ENCODE results near the gene SDC3.
"Not testable (repeated sequence)": the region's sequence is repeated elsewhere in the genome, so short reads cannot be mapped to it uniquely, and the experiment has no call there.

SDC3 gene, protein sequence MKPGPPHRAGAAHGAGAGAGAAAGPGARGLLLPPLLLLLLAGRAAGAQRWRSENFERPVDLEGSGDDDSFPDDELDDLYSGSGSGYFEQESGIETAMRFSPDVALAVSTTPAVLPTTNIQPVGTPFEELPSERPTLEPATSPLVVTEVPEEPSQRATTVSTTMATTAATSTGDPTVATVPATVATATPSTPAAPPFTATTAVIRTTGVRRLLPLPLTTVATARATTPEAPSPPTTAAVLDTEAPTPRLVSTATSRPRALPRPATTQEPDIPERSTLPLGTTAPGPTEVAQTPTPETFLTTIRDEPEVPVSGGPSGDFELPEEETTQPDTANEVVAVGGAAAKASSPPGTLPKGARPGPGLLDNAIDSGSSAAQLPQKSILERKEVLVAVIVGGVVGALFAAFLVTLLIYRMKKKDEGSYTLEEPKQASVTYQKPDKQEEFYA

DNA sequence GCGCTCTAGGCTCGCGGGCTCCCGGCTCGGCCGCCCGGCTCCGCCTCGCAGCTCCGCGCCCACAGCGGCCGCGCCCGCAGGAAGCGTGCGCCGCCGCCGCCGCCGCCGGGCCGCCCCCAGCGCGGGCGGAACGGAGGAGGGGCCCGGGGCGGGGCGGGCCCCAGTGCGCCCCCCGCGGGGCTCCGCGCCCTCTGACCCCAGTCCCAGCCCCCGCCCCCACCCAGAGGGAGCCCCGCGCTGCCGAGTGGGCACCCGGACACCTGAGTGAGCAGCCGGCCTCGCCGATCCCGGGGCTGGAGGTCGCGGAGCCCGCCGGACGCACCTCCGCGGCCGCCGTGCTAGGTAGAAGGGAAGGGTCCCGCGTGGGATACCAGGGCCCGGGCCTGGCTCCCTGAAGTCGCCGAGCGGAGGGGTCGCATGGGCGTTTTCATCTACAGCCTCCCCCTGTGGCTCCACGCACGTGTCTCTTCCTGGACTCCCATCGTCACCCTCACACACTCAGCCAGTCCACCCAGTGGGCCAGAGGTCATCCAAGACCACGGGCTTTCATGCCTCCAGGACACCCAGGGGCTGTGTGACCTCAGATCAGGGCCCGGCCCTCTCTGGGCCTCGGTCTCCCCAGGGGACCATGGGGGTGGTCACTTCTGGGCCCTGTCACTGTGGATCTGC, at the start of gene SDC3:
Gene SDC3 (minus strand): TSS at position 63 of the 669 bp plus-strand sequence. CDS start 172 bp downstream, outside the sequence.
- no peak for DNase-seq

DNA sequence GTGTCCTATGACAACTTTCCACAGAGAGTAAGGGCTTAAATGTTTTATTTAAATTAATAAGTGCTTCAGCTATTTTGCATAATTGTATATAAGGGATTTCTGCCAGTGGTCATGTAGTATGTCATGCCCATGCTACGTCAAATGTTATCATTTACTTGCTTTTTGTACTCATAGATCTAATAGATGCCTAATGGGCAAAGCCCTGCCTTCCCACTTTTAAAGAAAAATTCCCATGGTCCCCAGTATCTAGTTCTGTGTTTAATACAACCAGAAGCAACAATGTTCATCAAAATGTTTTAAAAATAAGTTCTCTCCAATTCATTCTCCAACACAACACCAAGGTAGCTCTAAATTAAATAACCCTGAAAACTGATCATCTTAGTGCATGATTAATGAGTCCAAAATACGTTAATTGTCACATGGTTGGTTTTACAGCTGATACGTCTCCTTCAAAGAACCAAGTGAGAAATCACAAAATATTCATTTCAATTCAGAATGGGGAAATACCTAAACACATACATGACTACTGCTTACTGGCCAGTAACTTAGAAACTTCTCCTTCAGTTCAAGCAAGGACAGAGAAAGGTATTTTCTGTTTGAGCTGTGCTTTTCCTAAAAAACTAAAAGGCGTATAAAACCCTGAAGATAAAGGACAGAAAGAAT, 49.1 kb upstream of the SDC3 start:
- no peak for DNase-seq

DNA sequence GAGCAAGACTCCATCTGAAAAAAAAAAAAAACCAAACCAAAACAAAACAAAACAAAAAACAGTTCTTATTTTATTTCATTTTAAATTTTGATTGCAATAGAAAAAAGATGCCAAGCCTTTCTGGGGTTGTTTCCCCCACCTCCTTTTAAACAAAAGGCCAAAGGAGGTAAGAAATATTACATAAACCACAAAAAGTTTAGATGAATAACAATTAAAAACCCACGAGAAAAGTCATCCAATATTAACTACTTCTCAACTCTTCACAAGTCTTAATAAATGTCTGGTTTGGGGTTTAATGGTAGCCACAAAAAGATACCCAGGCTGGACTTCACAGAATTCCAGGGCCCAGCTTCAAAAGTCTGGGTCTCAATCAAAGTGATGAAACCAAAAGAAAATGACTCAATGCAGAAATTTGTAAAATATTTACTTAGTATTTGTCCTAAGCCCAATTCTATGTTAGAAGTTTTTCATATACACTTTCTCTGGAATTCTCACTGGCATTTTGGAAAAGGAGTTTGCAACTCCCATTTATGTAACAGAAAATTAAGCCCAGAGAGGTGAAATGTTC, 47.0 kb upstream of the SDC3 start:
- DNase-seq = no peak

DNA sequence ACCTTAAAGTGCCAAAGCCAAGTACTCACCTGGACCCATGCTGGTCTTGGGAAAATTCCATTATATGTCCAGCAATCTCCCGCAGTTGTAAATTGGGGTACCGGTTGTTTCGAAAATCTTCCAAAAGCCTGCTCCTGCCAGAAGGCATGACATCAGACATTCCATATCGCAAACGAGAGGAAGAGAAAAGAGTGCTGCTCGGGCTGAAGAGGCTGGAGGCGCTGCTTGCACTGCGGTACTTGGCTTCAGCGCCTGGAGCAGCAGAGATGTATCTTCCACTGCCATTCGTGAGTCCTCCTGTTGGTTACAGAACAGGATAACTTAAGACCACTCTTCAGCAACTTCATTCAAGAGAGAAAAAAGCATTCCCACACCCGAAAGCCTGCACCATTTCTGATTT, 45.1 kb upstream of the SDC3 start:
- DNase-seq = no peak

DNA sequence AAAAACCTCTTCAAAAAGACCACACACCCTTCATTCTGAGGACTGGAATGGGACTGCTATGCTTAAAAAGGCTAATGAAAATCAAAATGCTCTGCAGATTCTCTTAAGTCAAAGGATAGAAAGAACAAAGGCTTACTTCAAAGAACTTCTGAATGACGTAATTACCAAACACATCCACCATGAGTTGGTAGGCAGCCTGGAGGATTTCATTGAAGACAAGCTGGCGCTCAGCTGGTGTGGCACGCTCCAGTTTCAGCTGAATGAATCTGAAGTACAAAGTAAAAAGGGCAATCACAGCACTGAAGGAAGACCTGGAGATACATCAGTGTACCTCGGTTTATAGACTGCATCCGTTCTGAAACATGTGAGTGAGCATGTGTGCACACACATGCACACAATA, 43.5 kb upstream of the SDC3 start:
- DNase-seq = no peak

DNA sequence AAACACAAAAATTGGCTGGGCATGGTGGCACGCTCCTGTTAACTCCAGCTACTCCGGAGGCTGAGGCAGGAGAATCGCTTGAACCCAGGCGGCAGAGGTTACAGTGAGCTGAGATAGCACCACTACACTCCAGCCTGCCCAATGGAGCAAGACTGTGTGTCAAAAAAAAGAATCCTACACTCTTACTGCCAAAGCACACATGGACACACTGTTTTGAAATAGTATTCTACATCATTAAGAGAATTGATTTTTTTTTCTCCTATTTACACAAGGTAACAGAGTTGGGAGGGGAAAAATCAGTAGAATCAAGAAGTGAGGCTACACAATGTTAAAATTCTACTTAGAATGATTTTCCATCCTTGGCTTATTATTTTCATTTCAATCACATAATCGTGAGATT, 42.1 kb upstream of the SDC3 start:
- DNase-seq = no peak

DNA sequence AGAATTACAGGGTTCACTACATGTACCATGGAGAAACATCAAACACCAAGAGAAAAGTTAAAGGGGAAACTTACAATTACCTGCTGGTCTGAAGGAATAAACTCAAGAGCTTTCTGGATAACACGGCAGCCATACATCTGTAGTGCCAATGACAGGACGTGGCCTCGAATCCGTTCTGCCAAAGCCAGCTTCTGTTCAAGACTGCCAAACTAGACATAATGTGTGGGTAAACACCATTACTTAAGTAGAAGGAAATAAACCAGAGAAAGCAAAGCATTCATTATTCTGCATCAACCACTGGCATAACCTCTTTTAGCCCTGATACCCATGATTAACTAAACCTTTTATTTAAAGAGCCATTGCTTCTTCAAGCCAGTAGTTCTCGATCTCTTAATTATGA, 41.5 kb upstream of the SDC3 start:
- no peak for DNase-seq

DNA sequence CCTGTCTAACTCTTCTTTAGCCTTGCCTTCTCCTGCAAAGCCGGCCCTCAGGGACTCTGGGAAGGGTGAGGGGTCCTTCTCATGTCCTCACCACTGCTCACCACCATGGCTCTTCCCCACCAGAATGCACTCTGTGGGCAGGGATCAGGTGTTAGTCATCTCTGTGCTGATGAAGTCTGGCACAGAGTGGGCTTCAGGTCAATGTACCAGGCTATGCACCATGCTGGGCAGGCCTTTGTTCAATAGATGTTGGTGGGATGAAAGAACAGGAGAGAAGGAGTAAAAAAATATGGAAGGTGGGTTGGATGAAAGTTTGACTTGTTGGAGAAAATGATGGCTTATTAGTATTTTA, 40.9 kb upstream of the SDC3 start:
- DNase-seq = not testable (repeated sequence)

DNA sequence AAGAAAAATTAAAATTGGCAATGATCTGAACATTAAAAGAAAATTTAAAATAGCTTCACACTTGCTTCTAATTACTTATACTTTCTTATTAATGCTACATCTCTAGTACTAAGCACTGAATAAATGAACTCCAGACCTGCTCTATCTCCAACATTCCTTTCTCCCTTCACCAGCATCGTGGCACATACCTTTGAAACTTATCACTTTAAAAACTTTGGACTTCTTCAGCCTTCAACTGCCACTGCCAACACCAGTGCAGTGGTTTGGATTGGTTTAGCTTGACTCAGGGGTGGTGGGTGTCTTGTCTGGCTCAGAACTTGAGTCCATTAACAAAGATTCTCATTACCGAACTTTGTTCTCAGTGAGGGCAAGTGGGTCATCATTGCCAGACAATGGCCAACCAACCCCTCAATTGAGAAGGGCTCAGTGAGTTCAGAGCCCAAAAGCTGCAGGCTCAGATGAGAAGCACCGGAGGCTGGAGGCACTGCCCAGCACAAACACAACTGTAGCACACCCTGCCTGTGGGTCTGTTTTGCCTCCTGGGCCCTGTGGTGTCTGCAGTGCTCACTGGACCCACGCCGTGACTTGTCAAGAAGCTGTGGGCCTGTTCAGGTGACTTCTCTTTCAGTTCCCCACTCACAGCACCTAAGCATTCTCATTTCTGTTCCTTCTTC, 40.4 kb upstream of the SDC3 start:
- not testable (repeated sequence) for DNase-seq

DNA sequence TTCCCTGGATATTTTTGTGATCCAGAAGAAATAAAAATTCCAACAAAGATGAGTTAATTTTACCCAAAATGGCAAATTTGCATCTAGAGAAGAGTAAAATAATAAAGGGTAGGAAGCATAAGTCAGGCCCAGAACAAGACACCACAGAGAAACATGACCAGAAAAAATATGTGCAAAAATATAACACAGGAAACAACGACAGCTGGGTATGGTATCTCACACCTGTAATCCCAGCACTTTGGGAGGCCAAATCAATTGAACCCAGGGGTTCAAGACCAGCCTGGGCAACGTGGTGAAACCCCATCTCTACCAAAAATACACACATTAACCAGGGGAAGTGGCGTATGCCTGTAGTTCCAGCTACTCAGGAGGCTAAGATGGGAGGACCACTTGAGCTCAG, 39.7 kb upstream of the SDC3 start:
- no peak for DNase-seq

DNA sequence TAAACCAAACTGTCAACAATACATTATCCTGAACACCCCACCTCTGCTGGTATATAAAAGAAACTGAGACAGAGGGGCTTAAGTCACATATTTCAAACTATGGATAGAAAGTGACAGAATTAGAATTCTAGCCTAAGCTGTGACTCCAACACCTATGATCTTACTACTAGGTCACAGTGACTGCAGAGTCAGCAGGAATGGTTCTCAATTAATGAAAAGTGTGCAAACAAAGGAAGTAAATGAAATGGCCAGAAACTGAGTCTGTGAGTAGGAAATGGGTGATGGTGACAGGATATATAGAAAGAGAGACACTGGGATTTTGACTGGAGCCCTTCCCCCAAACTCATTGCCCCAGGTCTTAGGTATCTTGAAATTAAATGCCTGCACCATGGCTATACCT, 38.7 kb upstream of the SDC3 start:
- no peak for DNase-seq

DNA sequence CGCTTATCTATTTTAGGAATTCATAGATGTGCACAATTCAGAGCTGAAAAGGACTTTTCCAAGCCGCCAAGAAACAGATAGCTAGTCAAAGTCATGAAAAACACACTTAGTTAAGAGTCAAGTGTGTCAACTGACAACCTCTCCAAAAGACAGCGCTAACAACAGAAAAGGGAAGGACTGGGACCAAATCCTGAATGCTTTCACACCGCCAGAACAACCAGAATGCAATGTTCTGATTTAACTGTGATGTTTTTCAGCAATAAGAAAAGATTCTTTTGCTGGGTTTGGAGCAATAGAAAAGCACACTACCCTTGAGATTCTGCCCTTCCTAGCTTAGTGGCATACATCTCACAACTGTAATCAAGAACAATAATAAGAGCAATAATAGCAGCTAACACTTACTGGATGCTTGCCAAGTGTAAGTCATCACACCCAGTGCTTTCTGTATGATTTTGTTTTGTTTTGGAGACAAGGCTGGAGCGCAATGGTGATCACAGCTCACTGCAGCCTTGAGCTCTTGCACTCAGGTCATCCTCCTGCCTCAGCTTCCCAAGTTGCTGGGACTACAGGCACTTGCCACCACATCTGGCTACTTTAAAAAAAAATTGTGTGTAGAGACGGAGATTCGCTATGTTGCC, 33.9 kb upstream of the SDC3 start:
- DNase-seq = no peak

DNA sequence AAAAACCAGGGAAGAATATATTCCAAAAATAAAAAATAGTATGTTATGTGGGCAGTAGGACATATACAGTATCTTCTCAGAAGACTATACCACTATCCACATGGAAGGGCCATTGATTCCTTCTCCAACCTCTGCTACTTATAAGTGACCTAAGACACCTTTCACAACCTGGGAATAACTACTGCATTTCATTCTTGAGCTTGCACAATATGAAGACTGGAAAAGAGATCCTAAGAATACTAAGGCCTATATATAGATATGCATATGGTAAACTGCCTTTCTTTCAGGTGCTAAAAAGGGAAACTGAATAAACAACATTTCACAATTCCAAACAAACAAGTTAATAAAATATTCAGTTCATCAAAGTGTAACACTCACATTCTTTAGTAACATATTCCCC, 32.0 kb upstream of the SDC3 start:
- DNase-seq = no peak

DNA sequence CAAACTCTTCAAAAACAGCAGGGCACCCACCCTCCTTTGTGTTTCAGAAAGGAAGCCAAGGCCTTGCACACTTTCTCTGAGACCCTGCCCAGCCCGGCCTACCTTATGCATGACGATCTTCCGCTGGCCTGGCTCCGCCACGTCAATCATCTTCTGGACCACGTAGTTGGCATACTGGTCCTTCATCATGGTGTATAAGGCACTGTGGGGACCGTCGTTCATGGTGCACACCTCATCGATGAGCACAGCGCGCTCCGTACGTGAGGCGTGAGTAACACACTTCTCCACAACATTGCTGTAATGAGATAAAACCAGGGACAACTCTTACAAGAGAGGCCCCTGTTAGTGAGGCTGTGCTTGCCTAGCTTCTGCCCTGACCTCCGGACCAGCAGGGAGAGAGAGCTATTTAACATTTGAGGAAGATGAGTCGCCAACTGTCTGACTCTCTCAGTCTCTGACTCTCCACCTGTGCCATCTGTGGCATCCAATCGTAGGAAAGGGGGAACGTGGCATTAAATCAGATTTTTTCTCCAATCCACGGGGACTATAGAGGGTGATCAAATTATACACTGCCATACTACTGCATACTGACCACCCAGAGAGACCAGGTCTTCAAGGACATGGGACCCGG, 28.1 kb upstream of the SDC3 start:
- no peak for DNase-seq

DNA sequence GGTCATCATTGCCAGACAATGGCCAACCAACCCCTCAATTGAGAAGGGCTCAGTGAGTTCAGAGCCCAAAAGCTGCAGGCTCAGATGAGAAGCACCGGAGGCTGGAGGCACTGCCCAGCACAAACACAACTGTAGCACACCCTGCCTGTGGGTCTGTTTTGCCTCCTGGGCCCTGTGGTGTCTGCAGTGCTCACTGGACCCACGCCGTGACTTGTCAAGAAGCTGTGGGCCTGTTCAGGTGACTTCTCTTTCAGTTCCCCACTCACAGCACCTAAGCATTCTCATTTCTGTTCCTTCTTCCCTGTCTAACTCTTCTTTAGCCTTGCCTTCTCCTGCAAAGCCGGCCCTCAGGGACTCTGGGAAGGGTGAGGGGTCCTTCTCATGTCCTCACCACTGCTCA, 27.2 kb upstream of the SDC3 start:
- not testable (repeated sequence) for DNase-seq

DNA sequence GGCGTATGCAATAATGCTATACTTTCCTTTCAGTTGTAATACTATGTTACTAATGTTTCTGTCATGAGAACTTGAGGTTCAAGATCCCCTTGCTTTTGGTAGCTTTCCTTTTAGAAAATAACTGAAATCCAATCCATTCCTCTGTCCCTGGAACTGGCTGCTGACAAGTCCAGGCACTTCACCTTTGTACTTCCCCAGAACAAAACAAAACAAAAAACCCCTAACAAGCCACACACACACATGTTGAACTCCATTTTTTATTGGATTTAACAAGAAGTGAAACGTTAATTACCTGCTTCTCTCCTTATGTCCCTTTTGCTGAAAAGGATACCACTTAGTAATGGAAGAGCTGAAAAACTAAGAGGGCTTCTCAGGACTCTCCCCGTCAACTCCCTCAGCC, 26.1 kb upstream of the SDC3 start:
- no peak for DNase-seq

DNA sequence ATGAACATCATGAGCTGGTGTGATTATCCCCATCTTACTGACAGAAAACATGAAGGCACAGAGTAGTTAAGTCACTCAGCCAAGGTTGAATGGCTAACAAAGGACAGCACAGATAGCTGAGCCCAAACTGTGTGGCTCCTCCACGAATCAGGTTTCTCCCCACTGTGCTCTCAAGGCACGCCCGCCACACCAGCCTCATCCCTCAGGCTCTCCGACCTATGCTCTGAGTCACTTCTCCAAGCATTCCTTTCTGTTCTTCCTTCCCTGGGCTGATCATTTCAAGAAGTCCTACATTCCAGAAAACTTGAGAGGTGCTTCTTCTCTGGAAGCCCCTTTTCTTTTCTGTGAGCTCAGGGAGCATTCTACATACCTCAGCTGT, 25.3 kb upstream of the SDC3 start:
- DNase-seq = no peak

DNA sequence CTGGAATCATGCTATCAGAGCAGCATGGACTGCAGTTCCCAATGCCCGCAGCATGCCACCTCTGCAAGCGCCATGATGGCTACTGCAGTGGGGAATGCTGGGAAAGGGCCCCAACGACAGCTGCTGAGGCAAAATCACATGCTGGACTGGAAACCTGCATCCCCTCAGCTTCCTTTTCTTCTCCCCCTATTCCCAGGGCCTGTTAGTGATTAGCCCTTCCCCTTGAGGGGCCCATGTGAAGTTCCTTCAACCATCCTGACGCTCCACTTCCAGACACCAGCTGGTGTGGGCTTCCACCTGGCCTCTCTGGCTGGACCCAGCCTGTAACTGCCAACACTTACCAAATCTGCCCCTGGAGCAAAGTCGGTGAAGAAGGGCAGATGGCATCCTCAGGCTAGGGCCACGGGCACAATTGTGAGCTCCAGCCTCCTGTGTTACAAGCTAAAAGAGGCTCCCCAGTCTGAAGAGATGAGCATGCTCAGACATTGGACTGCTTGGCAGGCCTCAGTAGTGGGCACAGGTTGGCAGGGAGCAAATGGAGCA, 22.1 kb upstream of the SDC3 start:
- no peak for DNase-seq

DNA sequence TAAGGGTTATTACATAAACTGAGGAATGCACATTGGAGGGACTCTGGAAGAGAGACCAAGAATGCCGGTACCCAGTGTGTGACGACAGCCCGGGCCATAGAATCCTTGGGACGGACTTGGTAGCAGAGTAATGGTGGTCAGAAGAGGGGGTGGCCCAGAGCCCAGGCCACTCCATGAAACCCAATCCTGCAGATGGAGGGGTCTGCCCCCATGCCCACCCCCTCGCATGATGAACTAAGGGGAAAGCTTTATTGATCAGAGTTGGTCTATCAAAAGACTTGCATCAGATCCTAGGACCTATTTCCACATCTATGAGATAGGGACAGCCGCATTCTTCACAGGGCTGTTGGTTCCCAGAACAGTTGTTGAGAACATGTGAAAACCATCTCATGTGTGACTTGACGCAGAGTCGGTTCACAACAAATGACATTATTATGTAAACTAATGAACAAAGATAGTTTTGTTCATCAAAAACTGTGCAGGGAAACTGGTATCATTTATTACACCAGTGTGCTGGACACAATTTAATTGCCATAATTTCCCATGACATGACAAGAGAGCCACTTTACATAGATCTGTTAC, 21.5 kb upstream of the SDC3 start:
- no peak for DNase-seq

DNA sequence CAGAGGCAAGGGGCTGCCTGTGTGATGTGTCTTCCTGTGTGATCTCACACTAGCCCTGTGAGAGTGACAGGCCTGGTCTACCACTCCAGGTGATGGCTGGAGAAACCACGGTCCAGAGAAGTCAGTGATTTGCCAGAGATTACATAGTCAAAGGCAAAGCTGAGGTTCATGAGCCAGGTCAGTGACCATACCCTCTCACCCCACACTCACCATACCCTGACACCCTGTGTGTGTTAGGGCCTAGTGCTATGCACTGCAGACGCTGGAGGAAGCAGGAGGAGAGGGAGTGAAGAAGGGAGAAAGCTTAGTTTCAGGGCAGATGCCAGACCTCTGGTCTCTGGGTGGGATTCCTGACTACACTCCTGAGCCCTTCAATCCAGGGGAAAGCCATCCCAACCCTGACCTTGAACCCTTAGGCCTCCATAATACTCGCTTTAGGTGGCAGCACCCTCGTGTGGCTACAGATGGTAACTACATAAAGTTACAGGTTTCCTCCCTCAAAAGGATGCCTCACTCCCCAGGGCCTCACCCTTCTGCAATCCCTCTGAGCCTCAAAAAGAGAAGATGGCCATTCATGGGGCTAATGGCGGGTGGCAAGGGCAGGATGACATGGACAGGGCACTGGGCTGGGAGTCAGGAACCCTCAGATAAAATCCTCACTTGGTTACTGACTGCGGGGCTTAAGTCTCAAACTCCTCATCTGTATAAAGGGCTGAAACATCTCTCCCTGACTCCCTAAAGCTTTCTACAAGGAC, 20.8 kb upstream of the SDC3 start:
- no peak for DNase-seq

DNA sequence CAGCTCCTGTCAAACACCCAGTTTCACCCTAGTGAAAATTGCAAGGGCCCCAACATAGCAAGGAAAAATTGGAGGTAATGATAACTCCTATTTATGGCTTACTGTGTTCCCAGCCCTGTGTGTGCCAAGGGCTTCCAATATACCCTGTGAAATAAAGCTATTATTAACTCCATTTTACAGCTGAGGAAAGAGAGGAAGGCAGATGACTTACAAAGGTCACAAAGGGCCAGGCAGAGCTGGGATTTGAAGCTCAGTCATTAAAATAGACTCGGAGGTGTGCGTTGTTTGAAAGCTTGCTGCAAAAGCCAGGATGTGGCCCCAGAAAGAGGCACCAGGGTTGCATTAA, 20.2 kb upstream of the SDC3 start:
- no peak for DNase-seq

Data from GOT3 (cell line).